ENCODE measurements around the gene TMED9. TPM values are rescaled to one million over a fixed set of nuclear protein-coding genes. Genes with fewer than 3 reads are reported as not detected.
A peak's percentile ranks its signal among the peaks of the same experiment; 100 is the strongest.

The TMED9 gene
- total RNA-seq, 1 experiment from 2014 or later = 240 TPM

DNA sequence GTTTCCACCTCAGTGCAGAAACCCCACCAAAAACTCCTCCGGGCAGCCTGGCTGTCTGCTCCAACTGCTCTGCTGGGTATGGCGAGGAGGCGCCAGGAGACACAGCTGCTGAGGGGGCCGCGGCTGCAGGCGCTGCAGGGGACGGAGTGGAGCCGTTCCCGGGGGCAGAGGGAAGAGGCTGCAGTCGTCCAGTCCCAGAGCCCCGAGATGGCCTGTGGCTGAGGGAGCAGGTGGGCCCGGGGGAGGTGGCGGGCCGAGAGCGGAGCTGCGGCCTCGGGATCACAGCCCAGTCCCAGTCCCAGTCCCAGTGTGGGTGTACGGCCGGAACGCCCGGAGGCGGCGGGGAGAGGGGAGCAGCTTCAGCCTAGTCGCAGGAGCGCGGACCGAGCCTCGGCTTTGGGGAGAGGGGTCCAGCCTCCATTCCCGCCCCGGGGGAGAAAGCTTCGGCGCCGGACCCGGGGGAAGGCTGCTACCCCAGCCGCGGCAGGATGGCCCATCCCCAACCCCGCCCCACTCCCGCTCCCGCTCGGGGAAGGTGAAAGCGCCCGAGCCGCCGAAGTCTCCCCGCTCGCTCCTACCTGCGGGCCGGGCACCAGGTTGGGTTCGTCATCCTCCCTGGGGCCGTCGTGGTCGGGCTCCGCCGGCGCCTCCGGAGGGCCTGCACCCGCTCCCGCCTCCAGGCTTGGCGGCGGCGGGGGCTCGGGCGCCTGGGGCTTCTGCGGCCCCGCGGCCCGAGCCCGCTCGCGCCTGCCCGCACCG, 38.2 kb upstream of the TMED9 start:
- peak; percentile 41 to 52 for DNase-seq
- peak overlapping the region; percentile 93 for H3K4me3 ChIP-seq (ENCODE audit: low read depth, low read length)
- no peak for TF ChIP-seq CTCF (IDR thresholded peaks at IDR 0.05; ENCODE audit: insufficient read depth in 1 of 2, low read depth in 1 of 2, low read length in 1 of 2, severe bottlenecking in 1 of 2, unreplicated experiment in 1 of 2)
- Mint-ChIP-seq H3K9me3 (ENCODE audit: unreplicated experiment) (no peaks in the 10 kb centered on the region), H3K4me1 (ENCODE audit: low read depth, unreplicated experiment) (peaks cover 9% of the 10 kb centered on the region), H3K27ac (ENCODE audit: unreplicated experiment) (peak overlapping the region; percentile 78), H3K27me3 (ENCODE audit: insufficient read depth, unreplicated experiment) (no peaks in the 10 kb centered on the region), H3K36me3 (ENCODE audit: insufficient read depth, unreplicated experiment) (peaks cover 19% of the 10 kb centered on the region), H3K4me3 (ENCODE audit: unreplicated experiment) (peak overlapping the region; percentile 81)
- no TSS peak for BruUV-seq (replicated peaks)
- no peaks in the 10 kb centered on the region; the same call in 1 of the 2 replicates for H3K36me3 ChIP-seq (ENCODE audit: control insufficient read depth, insufficient read depth, low read length)
- no peaks in the 10 kb centered on the region for H3K9me3 ChIP-seq
- H3K4me1 ChIP-seq = peaks cover 19% of the 10 kb centered on the region
- H3K27me3 ChIP-seq (replicated peaks; ENCODE audit: control insufficient read depth, insufficient read depth, low read length) = no peaks in the 10 kb centered on the region
- POLR2A ChIA-PET = no interaction called here
- intact Hi-C loops (cut with micrococcal nuclease; ENCODE audit: unreplicated experiment) = no loop called here
- CTCF ChIA-PET = no interaction called here

DNA sequence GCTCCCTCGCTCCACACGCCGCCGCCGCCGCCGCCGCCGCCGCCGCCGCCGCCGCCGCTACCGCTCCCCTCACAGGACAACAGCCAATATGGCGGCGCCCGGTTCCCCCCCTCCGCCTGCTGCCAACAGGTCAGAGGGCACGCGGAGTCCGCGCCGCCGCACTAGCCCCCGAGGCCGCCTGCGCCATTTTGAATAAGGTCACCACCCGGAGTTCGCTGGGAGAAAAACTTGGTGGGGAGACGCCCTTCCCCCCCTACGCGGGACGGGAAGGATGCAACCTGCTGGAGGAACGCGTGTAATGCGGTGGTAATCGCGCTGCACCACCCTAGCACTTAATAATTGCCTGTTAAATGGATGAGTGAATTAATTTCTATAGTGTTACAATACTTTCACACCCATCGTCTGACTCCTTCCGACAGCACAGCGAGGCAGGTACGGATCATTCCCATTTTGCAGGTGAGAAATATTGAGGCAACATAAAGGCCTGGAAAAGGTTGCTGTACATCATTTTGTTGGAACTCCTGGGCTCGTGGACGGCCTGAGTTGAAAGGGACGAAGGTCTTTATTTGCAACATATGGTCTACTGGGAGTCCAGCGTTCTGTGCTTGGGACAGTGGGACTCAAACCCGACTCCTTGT, 37.4 kb upstream of the TMED9 start, which contains the start of gene FAM193B:
Gene FAM193B, minus strand, starts transcription at position 90 of the 638 bp plus-strand sequence. CDS start 105 bp downstream, outside the sequence.
- Mint-ChIP-seq H3K4me1 (ENCODE audit: low read depth, unreplicated experiment) (peaks cover 9% of the 10 kb centered on the region), H3K4me3 (ENCODE audit: unreplicated experiment) (peak within 1 kb of the TSS; percentile 81), H3K27ac (ENCODE audit: unreplicated experiment) (peak within 1 kb of the TSS; percentile 78), H3K36me3 (ENCODE audit: insufficient read depth, unreplicated experiment) (peaks cover 19% of the 10 kb centered on the region), H3K27me3 (ENCODE audit: insufficient read depth, unreplicated experiment) (no peaks in the 10 kb centered on the region), H3K9me3 (ENCODE audit: unreplicated experiment) (no peaks in the 10 kb centered on the region)
- POLR2A ChIA-PET = interaction anchor here (0.6 kb wide), 1 partner anchor 8 kb away, joined by 3 read pairs; no protein-coding TSS in a partner anchor
- Histone ChIP-seq H3K9me3 (no peaks in the 10 kb centered on the region), H3K4me3 (ENCODE audit: low read depth, low read length) (peak within 1 kb of the TSS; percentile 93), H3K27me3 (replicated peaks; ENCODE audit: control insufficient read depth, insufficient read depth, low read length) (no peaks in the 10 kb centered on the region), H3K36me3 (ENCODE audit: control insufficient read depth, insufficient read depth, low read length) (no peaks in the 10 kb centered on the region; the same call in 1 of the 2 replicates), H3K4me1 (peaks cover 23% of the 10 kb centered on the region)
- peak; percentile 96 to 98 for DNase-seq
- intact Hi-C loops (cut with micrococcal nuclease; ENCODE audit: unreplicated experiment) = no loop called here
- CTCF ChIA-PET = no interaction called here
- TSS peak; percentile 14 for BruUV-seq (replicated peaks)
- peak; percentile 28 to 47 for TF ChIP-seq CTCF (IDR thresholded peaks at IDR 0.05; ENCODE audit: insufficient read depth in 1 of 2, low read depth in 1 of 2, low read length in 1 of 2, severe bottlenecking in 1 of 2, unreplicated experiment in 1 of 2)

GRCh38 chr5:177555228-177555627, 36.8 kb upstream of the TMED9 start:
- ChIA-PET POLR2A (no interaction called here), CTCF (no interaction called here)
- H3K36me3 Mint-ChIP-seq (ENCODE audit: insufficient read depth, unreplicated experiment) = peaks cover 19% of the 10 kb centered on the region
- H3K27me3 Mint-ChIP-seq (ENCODE audit: insufficient read depth, unreplicated experiment) = no peaks in the 10 kb centered on the region
- TF ChIP-seq CTCF (IDR thresholded peaks at IDR 0.05; ENCODE audit: insufficient read depth in 1 of 2, low read depth in 1 of 2, low read length in 1 of 2, severe bottlenecking in 1 of 2, unreplicated experiment in 1 of 2) = no peak
- peaks cover 9% of the 10 kb centered on the region for H3K4me1 Mint-ChIP-seq (ENCODE audit: low read depth, unreplicated experiment)
- H3K9me3 Mint-ChIP-seq (ENCODE audit: unreplicated experiment) = no peaks in the 10 kb centered on the region
- no TSS peak for BruUV-seq (replicated peaks)
- Histone ChIP-seq H3K4me3 (ENCODE audit: low read depth, low read length) (no peak overlapping the region), H3K9me3 (no peaks in the 10 kb centered on the region), H3K27me3 (replicated peaks; ENCODE audit: control insufficient read depth, insufficient read depth, low read length) (no peaks in the 10 kb centered on the region), H3K36me3 (ENCODE audit: control insufficient read depth, insufficient read depth, low read length) (no peaks in the 10 kb centered on the region; the same call in 1 of the 2 replicates), H3K4me1 (peaks cover 23% of the 10 kb centered on the region)
- H3K27ac Mint-ChIP-seq (ENCODE audit: unreplicated experiment) = no peak overlapping the region
- no peak for DNase-seq
- H3K4me3 Mint-ChIP-seq (ENCODE audit: unreplicated experiment) = peak overlapping the region; percentile 81
- intact Hi-C loops (cut with micrococcal nuclease; ENCODE audit: unreplicated experiment) = no loop called here

Measured in Caco-2 (cell line).